ACHN (cell line): ENCODE measurements around the gene CHML.
A peak's percentile ranks its signal among the peaks of the same experiment; 100 is the strongest.

Source experiments
- DNase-seq: peaks from one replicate; pipeline ENCODE4 v3.0.0-alpha.2; 2015
- in situ Hi-C: cut with HindIII; loops from 2 replicates; pipeline ENCODE4 v1.10.0; 2017; ENCODE audit warnings: low sequenced_read_pairs, low pct_ligation_motif_present, low pct_unique_long_range_greater_than_20kb

Gene CHML

DNA sequence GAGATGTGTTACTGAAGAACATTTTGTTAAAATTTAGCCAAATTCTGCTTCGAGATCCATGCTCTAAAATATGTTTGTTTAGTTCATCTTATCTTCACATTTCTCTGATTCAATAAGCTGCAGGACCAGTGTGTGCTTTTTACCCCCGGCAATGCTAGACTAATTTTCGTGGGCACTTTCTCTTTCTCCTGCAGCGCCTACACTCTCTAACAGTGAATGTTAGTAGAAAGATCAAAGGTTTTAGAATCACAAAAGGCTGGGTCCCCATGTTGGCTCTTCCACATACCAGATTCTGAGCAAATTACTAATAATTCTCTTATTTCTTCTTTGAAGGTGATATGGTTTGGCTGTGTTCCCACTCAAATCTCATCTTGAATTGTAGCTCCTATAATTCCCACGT lies 8.5 kb downstream of the CHML start:
- no peak for DNase-seq
- in situ Hi-C loops = loop anchor here (25.0 kb wide), 1 partner anchor 231 kb away; no protein-coding TSS in a partner anchor

DNA sequence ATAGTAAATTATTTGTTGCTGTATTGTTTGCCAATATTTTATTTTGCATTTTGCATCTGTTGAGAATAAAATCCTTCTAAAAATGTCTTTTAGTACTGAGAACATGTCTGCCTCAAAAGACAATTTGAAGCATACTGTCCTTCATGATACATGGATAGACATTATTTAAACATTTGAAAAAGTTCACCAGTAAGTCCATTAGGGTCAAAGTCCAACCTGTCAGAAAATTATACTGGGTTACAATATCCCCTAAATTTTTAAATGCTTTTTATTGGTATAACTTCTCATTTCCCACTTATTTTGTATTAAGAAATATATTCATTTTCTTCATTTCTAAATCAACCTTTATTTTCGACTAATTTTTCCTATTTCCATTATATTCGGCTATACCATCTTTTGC lies 9.3 kb downstream of the CHML start:
- DNase-seq = no peak
- in situ Hi-C loops = loop anchor here (25.0 kb wide), 1 partner anchor 231 kb away; no protein-coding TSS in a partner anchor

DNA sequence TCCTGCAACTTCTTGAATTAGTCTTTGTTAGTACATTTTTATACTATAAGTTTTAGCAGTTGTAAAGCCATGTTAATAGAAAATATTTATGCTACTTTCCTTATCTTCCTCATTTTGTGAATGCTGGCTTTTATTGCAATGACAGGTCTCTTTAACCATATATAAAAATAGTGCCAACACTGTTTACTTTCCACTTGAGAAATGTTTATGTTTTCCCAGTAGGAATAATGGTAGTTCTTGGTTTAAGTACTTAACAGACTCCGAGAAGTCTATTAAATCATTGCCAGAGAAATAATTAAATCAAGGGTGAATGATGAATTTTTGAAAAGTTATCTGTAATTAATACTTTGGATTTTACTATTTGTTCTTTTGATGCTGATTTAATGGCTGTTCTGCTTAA lies 9.7 kb downstream of the CHML start:
- in situ Hi-C loops = loop anchor here (25.0 kb wide), 1 partner anchor 232 kb away; no protein-coding TSS in a partner anchor
- no peak for DNase-seq

DNA sequence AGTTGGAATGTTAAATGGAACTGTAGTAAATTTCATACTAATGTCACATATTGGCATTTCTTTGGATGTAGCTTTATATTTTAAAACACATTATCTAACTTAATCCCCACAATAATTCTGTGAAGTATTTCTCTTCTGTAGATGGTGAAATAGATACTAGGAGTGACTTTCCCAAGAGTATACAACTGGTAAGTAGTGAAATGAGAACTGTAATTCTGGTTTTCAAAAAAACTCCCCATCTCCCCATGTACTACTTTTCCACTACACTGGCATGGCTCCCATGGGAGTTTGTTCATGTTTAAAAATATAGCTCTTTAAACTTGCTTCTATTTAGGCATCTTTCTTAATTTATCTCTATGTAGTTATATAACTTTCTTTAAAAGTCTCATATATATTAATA lies 10.2 kb downstream of the CHML start:
- in situ Hi-C loops = loop anchor here (25.0 kb wide), 1 partner anchor 232 kb away; no protein-coding TSS in a partner anchor
- DNase-seq = no peak

DNA sequence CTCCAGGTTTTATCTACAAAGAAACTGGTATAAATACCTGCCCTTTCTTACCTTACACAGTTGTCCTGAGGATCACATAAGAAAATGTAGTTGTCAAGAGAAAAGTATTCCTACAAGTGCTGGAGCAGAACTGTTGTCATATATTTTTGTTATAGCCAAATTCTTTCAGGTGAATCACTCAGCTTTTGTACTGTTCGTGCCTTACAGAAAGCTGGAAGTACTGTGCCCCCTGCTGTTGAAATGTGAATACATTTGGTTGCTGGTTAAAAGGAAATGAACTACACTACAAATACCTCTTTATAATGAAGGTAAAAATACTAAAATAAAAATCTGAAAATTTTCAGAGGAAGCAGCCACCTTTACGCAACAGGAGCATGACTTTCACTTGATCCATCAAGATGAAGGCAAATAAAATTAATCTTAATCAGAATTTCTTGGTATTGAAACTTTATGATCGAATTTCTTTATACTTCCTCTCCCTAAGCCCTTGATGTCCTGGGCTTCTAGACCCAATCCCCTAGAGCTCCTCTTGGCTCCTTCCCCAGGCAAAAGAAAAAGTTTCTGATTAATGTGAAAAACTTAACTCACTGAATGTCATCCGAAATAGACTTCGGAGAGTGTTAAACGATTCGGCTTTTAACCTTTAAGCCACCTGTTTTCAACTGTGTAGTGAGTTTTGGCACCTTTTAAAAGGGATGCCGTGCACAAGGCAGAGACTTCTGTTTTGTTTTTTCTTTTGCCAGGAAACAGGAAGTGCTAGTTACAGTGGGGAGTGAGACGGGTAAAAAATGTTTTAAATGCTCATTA lies 12.5 kb downstream of the CHML start:
- in situ Hi-C loops = loop anchor here (25.0 kb wide), 1 partner anchor 235 kb away; no protein-coding TSS in a partner anchor
- DNase-seq = peak; percentile 84

DNA sequence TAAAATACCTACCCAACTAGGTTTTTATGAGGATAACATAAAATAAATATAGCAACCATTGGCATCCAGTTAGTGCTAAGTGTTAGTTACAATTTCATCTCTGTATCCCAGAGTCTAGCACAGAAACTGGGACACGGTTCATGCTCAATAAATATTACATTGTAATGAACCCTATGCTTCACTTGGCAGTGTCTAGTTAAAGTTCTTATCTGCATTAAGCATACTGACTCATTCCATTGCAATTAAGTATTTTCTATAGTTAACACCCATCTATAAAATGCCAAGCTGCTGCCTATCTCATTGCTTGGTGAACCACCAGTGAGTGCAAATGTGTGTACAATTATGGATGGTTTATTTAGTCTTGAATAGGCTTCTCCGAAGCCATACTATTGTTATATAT lies 15.2 kb downstream of the CHML start:
- in situ Hi-C loops = loop anchor here (25.0 kb wide), 1 partner anchor 237 kb away; no protein-coding TSS in a partner anchor
- DNase-seq = no peak

DNA sequence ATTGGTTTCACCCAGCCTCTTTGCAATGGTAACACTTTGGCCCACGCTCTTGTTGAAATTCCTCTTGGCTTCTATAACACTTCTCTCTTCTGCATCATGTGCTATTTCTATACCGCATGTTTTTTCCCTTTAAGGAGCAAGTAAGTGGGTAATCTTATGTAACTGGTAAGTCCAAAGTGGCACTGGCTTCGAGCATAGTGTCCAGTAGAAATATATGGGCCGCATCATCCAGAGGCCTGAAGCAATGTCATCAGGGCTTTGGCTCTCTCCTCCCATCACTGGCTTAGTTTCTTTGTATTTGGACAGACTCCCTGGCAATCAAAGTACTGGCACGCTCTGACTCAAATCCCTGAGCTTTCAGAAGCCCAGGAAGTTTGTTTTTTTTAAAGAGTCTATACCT lies 17.5 kb downstream of the CHML start:
- no peak for DNase-seq
- in situ Hi-C loops = no loop called here

DNA sequence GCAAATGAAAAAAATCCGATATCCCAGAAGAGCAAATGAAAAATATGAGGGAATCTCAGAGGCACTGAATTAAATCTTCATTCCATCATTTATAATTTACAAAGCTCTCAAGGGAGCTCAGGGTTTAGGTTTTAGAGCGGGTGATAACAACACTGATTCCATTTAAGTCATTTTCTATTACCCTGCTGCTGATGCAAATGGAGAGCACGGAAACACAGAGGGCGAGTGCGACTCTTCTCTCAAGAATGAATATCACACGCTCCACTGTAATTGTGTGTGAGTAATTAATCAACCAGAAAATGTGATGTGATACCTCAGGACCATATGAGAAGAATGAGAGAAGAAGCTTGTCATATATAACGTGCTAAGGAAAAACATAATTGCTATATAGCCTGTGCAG lies 22.7 kb downstream of the CHML start:
- no peak for DNase-seq
- in situ Hi-C loops = no loop called here

DNA sequence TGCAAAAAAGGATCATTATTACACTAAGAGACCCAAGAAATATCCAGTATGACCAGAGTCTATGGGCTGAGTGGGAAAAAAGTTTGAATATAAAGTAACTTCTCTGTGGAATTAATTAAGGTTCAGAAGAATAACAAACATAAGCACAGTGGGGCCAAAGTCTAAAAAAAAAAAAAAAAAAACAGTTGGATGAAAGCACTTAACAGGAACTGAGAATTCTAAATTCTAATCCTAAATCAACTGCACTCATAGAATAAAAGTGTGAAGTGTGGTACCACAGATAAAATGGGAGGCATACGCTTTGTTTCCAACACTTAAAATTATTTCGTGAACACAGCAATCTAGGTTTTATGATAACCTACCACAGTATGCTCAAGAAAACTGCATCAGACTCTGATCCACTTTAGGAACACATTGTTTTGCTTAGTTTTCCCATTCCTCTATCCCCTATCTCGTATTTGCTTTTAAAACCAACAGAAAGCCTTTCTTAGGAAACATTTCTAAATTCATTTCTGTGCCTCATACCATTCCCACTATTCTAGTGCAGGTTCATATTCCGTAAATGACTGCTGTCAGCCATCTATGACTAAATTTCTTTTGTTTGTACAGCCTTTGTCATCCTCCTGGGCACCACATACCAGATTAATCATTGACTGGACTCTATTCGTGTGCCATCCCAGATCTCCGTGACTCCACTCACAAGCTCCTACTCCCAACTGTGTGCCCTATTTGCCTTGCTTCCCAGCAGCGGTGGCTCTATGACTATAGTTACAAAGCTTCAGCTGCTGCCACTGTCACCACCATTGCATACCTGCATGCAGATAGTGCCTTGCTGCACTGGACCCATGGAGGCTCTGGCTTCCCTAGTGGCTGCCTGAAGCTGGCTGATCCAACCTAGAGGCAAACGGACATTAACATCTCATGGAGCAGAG lies 24.9 kb downstream of the CHML start:
- in situ Hi-C loops = no loop called here
- peak; percentile 90 for DNase-seq

DNA sequence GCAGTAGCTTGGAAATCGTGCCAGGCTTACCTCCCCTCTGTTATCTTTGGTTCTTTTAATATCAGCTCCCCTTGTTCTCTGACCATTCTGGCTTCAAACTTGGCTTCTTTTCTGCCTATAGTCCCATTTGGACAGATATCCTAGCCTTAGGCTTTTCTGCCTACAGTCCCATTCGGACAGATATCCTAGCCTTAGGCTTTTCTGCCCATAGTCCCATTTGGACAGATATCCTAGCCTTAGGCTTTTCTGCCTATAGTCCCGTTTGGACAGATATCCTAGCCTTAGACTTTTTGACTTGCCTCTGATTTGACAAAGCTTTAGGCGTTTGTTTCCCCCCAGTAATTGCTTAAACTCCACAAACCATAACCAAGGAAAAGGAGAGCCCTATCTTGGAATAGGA lies 25.6 kb downstream of the CHML start:
- DNase-seq = no peak
- in situ Hi-C loops = no loop called here

DNA sequence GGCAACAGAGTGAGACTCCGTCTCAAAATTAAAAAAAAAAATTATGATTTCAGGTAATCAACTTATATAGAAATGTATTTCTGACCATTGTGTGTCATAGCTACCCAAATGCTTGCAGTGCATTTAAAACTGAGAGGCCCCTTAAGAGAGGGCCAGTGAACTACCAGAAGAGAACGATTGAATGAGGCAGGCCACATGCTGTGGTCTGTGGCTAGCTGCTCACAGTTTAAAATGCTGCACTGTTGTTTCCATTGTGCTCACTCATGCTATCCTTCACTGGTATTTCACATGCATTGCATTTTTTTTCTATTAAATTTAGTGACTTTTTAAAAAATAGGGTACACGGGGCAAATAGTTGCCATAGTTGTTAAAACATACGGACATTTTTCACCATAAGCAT lies 26.0 kb downstream of the CHML start:
- DNase-seq = peak; percentile 15
- in situ Hi-C loops = no loop called here

DNA sequence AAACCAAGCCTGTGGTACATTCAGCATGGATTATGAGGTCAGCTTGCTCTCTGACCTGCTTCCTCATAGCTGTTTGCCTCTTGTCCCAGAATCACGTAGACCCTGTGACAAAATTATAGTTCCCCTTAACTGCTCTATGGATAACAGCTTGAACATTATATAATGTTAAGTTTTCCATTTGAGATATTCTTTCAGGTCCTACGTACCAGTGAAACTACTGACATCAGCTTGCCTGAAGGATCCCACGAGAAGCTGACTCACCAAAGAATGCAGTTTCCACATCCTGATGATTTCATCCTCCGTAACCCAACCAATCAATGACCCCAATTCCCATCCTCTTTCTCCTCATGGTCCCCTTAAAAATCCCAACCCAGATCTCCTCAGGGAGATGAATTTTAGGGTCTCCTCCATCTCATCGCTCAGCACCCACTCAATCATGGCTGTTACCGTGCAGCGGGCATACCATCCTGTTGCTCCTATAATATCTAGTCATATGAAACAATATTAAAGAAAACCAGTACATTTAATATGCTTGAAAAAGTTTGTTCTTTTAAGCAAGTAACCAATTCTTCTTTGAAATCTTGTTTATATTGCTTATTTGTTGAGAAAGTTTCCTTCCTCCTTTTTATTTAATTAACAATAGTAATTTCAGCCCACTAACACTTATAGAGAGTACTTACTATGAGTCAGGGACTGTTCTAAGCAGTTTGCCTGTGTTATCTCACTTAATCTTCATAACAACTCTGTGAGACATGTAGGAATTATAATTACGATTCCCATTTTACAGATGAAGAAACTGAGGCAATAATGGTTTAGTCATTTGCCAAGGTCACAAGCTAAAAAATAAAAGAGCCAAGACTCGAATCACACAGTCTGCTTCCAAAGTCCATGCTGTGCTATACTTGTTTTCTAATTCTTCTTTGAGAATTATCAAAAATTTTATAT lies 27.4 kb downstream of the CHML start:
- peak; percentile 89 for DNase-seq
- in situ Hi-C loops = no loop called here

DNA sequence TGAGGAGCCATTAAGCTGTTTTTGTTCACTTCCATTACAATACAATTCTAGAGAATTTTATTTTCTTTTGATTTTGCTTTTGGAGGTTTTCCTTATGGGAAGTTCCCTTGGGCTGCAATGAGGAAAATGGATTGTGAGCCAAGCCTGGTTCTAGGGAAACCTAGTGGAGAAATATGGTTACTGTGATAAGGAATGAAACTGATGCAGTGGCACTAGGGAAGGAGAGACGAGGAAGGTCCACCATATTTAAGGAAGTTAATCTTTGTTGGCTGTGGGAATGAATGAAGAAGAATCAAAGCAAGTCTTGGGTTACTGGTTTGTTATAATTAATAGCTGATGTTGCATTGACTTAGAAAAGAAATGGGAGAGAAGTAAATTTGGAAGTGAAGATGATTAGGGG lies 28.4 kb downstream of the CHML start:
- in situ Hi-C loops = no loop called here
- peak; percentile 15 for DNase-seq

DNA sequence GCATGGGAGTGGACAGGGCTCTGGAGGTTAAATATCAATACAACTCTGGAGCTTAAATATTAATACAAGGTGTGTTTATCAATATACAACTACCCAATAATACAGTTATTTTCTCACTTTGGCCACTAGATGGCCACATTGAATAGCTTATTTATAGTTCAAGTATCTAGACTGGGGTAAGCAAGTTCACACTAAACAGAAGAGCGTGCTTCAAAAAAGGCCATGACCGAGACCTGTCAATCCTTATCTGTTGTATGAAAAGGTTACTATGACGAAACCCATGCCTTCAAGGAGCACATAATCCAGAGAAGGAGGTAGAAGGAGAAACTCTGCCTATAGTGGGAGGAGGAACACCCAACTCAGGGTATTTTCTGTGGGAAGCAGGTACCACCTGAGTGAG lies 29.1 kb downstream of the CHML start:
- in situ Hi-C loops = no loop called here
- DNase-seq = peak; percentile 83

DNA sequence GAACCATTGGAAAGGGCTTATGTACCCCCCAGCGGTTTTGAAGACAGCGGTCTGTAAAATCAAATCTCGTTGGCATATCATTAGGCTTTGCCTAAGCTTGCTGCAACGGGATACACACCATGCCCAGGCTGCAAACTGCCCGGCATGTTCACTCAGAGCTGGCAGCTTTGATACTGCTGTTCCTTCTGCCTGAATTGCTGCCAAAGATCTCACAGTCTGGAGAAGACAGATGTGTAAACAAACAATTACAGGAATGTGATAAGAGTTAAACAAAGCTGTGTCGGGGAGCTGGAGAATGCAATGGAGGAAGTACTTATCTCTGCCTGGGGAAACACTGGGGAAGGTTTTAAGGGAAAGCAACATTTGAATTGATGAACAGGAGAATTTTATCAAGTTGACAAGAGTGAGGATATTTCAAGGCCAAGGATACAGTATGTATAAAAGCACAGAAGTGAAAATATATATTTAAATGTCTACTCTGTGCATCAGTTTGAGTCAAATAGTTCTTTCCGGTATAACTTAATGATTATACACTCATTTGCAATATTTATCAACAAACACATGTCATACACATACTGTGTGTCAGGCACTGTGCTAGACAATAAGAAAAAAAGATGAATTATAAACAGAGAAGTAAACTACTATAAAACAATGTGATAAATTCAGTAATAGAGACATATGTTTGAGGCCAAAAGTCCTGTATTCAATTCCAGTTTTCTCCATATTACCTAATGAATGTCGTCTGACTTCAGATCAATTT lies 29.9 kb downstream of the CHML start:
- in situ Hi-C loops = no loop called here

DNA sequence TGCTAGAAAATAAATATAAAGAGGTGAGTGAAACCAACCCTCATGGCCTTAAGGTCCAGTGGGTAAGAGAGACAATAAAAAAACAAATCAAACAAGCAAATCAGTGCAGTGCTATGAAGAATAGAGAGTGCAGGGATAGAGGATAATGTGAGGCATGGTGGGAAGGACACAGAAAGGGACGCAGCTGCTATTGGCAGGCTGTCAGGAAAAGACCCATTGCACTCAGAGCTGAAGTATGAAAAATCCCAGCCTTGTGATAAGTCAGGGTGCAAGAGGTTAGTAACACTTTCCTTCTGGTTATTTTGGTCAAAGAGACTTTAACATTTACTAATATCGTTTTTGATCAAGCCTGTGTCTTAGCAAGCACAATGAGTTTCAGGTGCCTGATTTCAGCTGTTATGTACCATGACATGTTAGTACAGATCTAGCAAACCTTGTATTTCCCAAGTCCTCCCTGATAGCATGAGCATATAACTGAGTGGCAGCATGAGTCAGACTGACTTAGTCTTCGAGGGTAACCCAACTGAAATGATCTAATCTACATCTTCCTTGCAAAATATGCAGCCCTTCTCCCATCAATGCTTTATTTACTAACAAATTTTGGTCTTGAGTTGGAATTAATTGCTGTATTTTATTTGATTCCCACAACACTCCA lies 31.7 kb downstream of the CHML start:
- in situ Hi-C loops = no loop called here
- peak; percentile 33 for DNase-seq

More for the DNA sequence above, 29.9 kb downstream of the CHML start:
- no peak for DNase-seq

DNA sequence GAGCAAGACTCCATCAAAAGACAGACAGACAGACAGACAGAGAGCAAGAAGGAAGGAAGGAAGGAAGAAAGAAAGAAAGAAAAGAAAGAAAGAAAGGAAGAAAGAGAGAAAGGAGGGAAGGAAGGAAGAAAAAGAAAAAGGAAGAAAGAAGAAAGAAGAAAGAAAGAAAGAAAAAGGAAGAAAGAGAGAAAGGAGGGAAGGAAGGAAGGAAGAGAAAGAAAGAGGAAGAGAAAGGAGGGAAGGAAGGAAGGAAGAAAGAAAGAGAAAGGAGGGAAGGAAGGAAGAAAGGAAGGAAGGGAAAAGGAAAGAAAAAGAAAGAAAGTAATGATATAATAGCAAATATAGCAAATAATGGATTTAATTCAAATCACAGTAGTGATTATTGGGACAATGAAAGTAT lies 32.7 kb downstream of the CHML start:
- DNase-seq = no peak
- in situ Hi-C loops = no loop called here
